SK-N-SH (cell line): ENCODE data around the gene IQGAP2. TPM values are rescaled to one million over a fixed set of nuclear protein-coding genes. Genes with fewer than 3 reads are reported as not detected.

Experiments
- CTCF ChIA-PET: fragments of 300-600, 350-600 bp; formaldehyde crosslinking; extraction: SDS; loops from one replicate; lab custom pipeline; 2021; lab: Yijun Ruan, JAX
- POLR2A ChIA-PET: fragments of 350-600 bp; sonication (Branson Sonifier 250); formaldehyde crosslinking; extraction: SDS; loops from one replicate; lab custom pipeline; 2020; ENCODE audit warnings: antibody characterized with exemption, inconsistent platforms; lab: Yijun Ruan, JAX
- DNase-seq: peaks from one replicate; pipeline ENCODE4 v3.0.0; 2012
- H2AFZ ChIP-seq: fragments of 200-600 bp; sonication (generic); 2 replicates; pipeline ENCODE4 v1.8.1; 2016; ENCODE audit warnings: antibody characterized with exemption, mild to moderate bottlenecking, low read depth
- H3F3A ChIP-seq: fragments of 200-600 bp; sonication (generic); replicated peaks from 2 replicates; pipeline ENCODE3; 2016; ENCODE audit warnings: antibody characterized with exemption, mild to moderate bottlenecking; ENCODE audit not compliant: insufficient read depth
- H3K27ac ChIP-seq, 2 experiments: fragments of 200-500 bp in 1 of 2; fragments of 200-600 bp in 1 of 2; sonication (Bioruptor generic) in 1 of 2; sonication (generic), shearing (Covaris generic) in 1 of 2; 2 replicates each; pipeline versions ENCODE4 v1.5.1 to v1.6.1; 2014 to 2016; ENCODE audit warnings: low read depth in 2 of 2, inconsistent platforms in 1 of 2, low read length in 1 of 2, mild to moderate bottlenecking in 1 of 2, mixed read lengths in 1 of 2
- H3K27me3 ChIP-seq: fragments of 200-600 bp; sonication (generic), shearing (Covaris generic); 2 replicates; pipeline ENCODE4 v1.6.1; 2016; ENCODE audit warnings: mixed run types; ENCODE audit not compliant: insufficient read depth
- H3K36me3 ChIP-seq, 2 experiments: fragments of 200-500 bp in 1 of 2; fragments of 200-600 bp in 1 of 2; sonication (Bioruptor generic) in 1 of 2; sonication (generic) in 1 of 2; replicated peaks in 1 of 2; 2 replicates each; pipeline versions ENCODE3 to v1.5.1; 2014 to 2016; ENCODE audit warnings: low read length in 1 of 2, mild to moderate bottlenecking in 1 of 2; ENCODE audit not compliant: insufficient read depth in 2 of 2, control insufficient read depth in 1 of 2
- H3K4me1 ChIP-seq, 2 experiments: fragments of 200-500 bp in 1 of 2; fragments of 200-600 bp in 1 of 2; sonication (Bioruptor generic) in 1 of 2; sonication (generic), shearing (Covaris generic) in 1 of 2; 2 replicates each; pipeline versions ENCODE4 v1.5.1 to v1.6.1; 2014 to 2016; ENCODE audit warnings: low read depth in 1 of 2, low read length in 1 of 2, mixed run types in 1 of 2; ENCODE audit not compliant: insufficient read depth in 2 of 2, control insufficient read depth in 1 of 2
- H3K4me2 ChIP-seq: fragments of 200-600 bp; sonication (generic), shearing (Covaris generic); 2 replicates; pipeline ENCODE4 v1.6.1; 2017; ENCODE audit warnings: mixed run types
- H3K4me3 ChIP-seq, 2 experiments: fragments of 200-500 bp in 1 of 2; fragments of 200-600 bp in 1 of 2; sonication (Bioruptor generic) in 1 of 2; sonication (generic), shearing (Covaris generic) in 1 of 2; 2 replicates each; pipeline versions ENCODE4 v1.5.1 to v1.8.1; 2014 to 2016; ENCODE audit warnings: low read depth in 2 of 2, inconsistent platforms in 1 of 2, low read length in 1 of 2, mild to moderate bottlenecking in 1 of 2, mixed read lengths in 1 of 2, moderate library complexity in 1 of 2
- H3K79me2 ChIP-seq: fragments of 200-600 bp; sonication (generic); 2 replicates; pipeline ENCODE4 v1.8.1; 2017; ENCODE audit warnings: mild to moderate bottlenecking; ENCODE audit not compliant: insufficient read depth
- H3K9ac ChIP-seq: fragments of 200-600 bp; sonication (generic); 2 replicates; pipeline ENCODE4 v1.6.1; 2017; ENCODE audit warnings: mixed run types
- H3K9me2 ChIP-seq: fragments of 200-600 bp; sonication (generic); 2 replicates; pipeline ENCODE4 v1.6.1; 2017; ENCODE audit warnings: mixed run types
- H3K9me3 ChIP-seq: fragments of 200-600 bp; sonication (generic); 2 replicates; pipeline ENCODE4 v1.6.1; 2017; ENCODE audit warnings: mixed run types, mild to moderate bottlenecking, moderate library complexity
- H4K20me1 ChIP-seq: fragments of 200-600 bp; sonication (generic); 2 replicates; pipeline ENCODE4 v1.6.1; 2017; ENCODE audit warnings: mild to moderate bottlenecking, mixed run types; ENCODE audit not compliant: insufficient read depth
- CHD2 ChIP-seq: fragments of 150-350 bp; IDR thresholded peaks from 2 replicates; pipeline ENCODE4 v1.6.1; 2018; ENCODE audit warnings: low read length; ENCODE audit not compliant: partially characterized antibody
- ELF1 ChIP-seq: IDR thresholded peaks from 2 replicates; pipeline ENCODE4 v1.4.0; 2012
- EP300 ChIP-seq, 2 experiments: IDR thresholded peaks; 2 replicates each; pipeline versions ENCODE4 v1.4.0 to v1.6.1; 2012; ENCODE audit warnings: borderline replicate concordance in 1 of 2, low read depth in 1 of 2, low read length in 1 of 2
- FOXJ3 ChIP-seq: sonication (generic); formaldehyde crosslinking; IDR thresholded peaks from 2 replicates; pipeline ENCODE4 v1.5.1; 2020; ENCODE audit warnings: mild to moderate bottlenecking, missing genetic modification reagents
- GATA2 ChIP-seq: sonication (generic); formaldehyde crosslinking; IDR thresholded peaks from 2 replicates; pipeline ENCODE4 v1.5.0; 2020; ENCODE audit warnings: mild to moderate bottlenecking, missing genetic modification reagents
- IRF3 ChIP-seq: fragments of 150-350 bp; IDR thresholded peaks from 2 replicates; pipeline ENCODE4 v1.6.1; 2016; ENCODE audit warnings: mild to moderate bottlenecking, low read depth, low read length
- NFIC ChIP-seq: IDR thresholded peaks from 2 replicates; pipeline ENCODE4 v1.4.0; 2012; ENCODE audit warnings: borderline replicate concordance
- NRF1 ChIP-seq: IDR thresholded peaks from 2 replicates; pipeline ENCODE4 v1.6.1; 2012; ENCODE audit warnings: low read depth, mild to moderate bottlenecking, low read length
- RCOR1 ChIP-seq: fragments of 150-350 bp; IDR thresholded peaks from 2 replicates; pipeline ENCODE4 v1.6.1; 2017; ENCODE audit warnings: antibody characterized with exemption, low read length
- RXRA ChIP-seq: IDR thresholded peaks from 2 replicates; pipeline ENCODE4 v1.4.0; 2012; ENCODE audit warnings: low read depth, mild to moderate bottlenecking, borderline replicate concordance
- SIN3A ChIP-seq: IDR thresholded peaks from 2 replicates; pipeline ENCODE4 v1.6.1; 2012; ENCODE audit warnings: low read depth, mild to moderate bottlenecking, low read length, moderate library complexity, borderline replicate concordance
- SMC3 ChIP-seq: IDR thresholded peaks from 2 replicates; pipeline ENCODE4 v1.6.1; 2012; ENCODE audit warnings: low read depth, low read length, improper control_type of control experiment
- TAF1 ChIP-seq: IDR thresholded peaks from 2 replicates; pipeline ENCODE4 v1.6.1; 2012; ENCODE audit warnings: low read depth, mild to moderate bottlenecking, low read length, moderate library complexity, borderline replicate concordance
- TCF12 ChIP-seq: IDR thresholded peaks from 2 replicates; pipeline ENCODE4 v1.4.0; 2012
- TEAD4 ChIP-seq: IDR thresholded peaks from 2 replicates; pipeline ENCODE4 v1.4.0; 2012; ENCODE audit warnings: mild to moderate bottlenecking, borderline replicate concordance; ENCODE audit not compliant: insufficient read depth
- YY1 ChIP-seq: IDR thresholded peaks from 2 replicates; pipeline ENCODE4 v1.4.0; 2012; ENCODE audit warnings: low read depth, mild to moderate bottlenecking
- WGBS: methylation state at CpG from one replicate; pipeline ENCODE4 v1.1.6; 2017; ENCODE audit warnings: low lambda C conversion rate; 5-methylcytosine and 5-hydroxymethylcytosine counted together
- polyA plus RNA-seq, 3 experiments: library from polyadenylated mRNA; depleted of rRNA; stranded (reverse); fragments of >200 nt; gene quantifications; 2 replicates each; pipeline ENCODE4 v1.2.3, GENCODE V29; 2012
- TF ChIP-seq, protein P1 (sequence below): IDR thresholded peaks from 2 replicates; pipeline ENCODE4; 2012
- TF ChIP-seq, protein P2 (sequence below): IDR thresholded peaks from 2 replicates; pipeline ENCODE4 v1.4.0; 2012; ENCODE audit warnings: low read depth
- TF ChIP-seq, protein P3 (sequence below): IDR thresholded peaks from 2 replicates; pipeline ENCODE4 v1.6.1; 2012; ENCODE audit warnings: mild to moderate bottlenecking, low read depth, low read length, moderate library complexity

Gene IQGAP2
- polyA plus RNA-seq, 1 of the 3 experiments (the other 2 are of a cell fraction): 2.1 TPM

DNA sequence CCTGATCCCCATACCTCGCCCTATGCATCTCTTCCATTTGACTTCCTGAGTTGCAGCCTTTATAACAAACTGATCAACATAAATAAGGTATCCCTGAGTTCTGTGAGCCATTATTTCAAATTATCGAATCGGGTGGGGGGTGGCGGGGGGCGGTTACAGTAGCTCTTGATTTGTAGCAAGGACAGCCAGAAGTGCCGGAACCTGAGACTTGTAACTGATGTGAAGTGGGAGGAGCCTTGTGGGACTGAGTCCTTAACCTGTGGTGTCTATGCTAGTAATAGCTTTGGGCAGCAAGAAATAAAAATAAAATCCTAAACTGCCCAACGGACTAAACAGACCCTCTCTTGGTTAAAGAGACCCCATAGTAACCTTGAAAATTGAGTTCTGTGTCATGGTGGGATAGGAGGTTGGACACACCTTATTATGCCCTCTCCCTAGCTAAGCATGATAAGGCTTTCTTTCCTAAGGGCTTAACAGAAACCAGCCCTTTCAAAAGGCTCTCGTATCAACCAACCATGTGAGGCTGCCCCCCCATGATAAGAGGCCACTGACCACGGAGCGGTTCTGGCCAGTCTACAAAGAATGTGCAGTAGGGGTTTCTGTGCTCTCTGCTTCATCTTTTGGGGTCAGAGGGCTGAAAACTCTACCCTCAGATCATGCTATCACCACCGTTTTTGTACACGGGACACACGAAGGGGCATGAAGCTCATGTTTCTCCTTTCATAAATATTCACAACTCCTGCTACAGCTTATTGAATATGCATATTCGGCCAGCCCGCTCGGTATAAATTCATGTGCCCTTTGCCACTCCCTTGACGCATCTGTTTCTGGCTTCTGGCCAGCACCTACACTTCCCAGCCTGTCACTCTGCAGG is 39.5 kb upstream of the IQGAP2 start:
- no peak overlapping the region for H3K4me2 ChIP-seq
- no peaks in the 10 kb centered on the region for H3K36me3 ChIP-seq
- no peak for DNase-seq
- TF ChIP-seq ELF1 (no peak), NFIC (no peak), RCOR1 (no peak)
- TF ChIP-seq, protein P1, sequence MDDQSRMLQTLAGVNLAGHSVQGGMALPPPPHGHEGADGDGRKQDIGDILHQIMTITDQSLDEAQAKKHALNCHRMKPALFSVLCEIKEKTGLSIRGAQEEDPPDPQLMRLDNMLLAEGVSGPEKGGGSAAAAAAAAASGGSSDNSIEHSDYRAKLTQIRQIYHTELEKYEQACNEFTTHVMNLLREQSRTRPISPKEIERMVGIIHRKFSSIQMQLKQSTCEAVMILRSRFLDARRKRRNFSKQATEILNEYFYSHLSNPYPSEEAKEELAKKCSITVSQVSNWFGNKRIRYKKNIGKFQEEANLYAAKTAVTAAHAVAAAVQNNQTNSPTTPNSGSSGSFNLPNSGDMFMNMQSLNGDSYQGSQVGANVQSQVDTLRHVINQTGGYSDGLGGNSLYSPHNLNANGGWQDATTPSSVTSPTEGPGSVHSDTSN: no peak
- ChIA-PET POLR2A (no interaction called here), CTCF (no interaction called here)
- no peak overlapping the region for H3K4me3 ChIP-seq
- no peak overlapping the region for H2AFZ ChIP-seq
- H3K9me3 ChIP-seq: no peaks in the 10 kb centered on the region
- H3K4me1 ChIP-seq: no peaks in the 10 kb centered on the region; a peak in 1 of 4 replicates
- no peak overlapping the region for H3K27ac ChIP-seq
- WGBS: 71% methylated on average over 16 of the region's 17 CpGs
- H4K20me1 ChIP-seq: no peaks in the 10 kb centered on the region
- no peaks in the 10 kb centered on the region for H3F3A ChIP-seq
- H3K27me3 ChIP-seq: 0 out of 2 replicates have a peak, but pooled peaks cover 3% of the 10 kb centered on the region
- H3K9ac ChIP-seq: no peak overlapping the region
- no peaks in the 10 kb centered on the region for H3K79me2 ChIP-seq
- no peaks in the 10 kb centered on the region for H3K9me2 ChIP-seq

DNA sequence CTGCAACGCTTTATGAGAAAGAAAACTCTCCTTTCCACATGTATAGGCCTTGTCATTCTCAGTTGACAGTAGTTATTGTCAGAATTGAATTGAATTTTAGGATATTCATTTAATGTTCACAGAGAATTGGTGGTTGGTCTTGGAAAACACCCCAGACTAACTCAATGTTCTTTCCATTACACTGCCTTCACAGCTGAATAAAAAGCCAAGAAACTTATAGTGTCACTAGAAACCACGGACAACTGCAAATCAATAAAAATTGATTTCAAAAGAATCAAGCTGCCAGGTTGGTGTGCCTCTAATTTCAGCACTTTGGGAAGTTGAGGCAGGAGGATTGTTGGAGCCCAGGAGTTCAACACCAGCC is 38.9 kb upstream of the IQGAP2 start:
- H3K79me2 ChIP-seq: no peaks in the 10 kb centered on the region
- H3K9me3 ChIP-seq: no peaks in the 10 kb centered on the region
- H4K20me1 ChIP-seq: no peaks in the 10 kb centered on the region
- 88% methylated on average over 2 of the region's 2 CpGs for WGBS
- H3K9ac ChIP-seq: no peak overlapping the region
- H3K27me3 ChIP-seq: 0 out of 2 replicates have a peak, but pooled peaks cover 3% of the 10 kb centered on the region
- POLR2A ChIA-PET: no interaction called here
- no peak for TF ChIP-seq SIN3A
- no peak for TF ChIP-seq TAF1
- TF ChIP-seq ELF1: no peak
- no peak for TF ChIP-seq RCOR1
- TF ChIP-seq GATA2 (CRISPR knock-in tag): no peak
- TF ChIP-seq YY1: no peak
- TF ChIP-seq, protein P2, sequence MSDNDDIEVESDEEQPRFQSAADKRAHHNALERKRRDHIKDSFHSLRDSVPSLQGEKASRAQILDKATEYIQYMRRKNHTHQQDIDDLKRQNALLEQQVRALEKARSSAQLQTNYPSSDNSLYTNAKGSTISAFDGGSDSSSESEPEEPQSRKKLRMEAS: no peak
- TF ChIP-seq CHD2: no peak
- no peak for TF ChIP-seq TCF12
- TF ChIP-seq SMC3: no peak
- no peak for TF ChIP-seq IRF3
- TF ChIP-seq NRF1: no peak
- no peak for TF ChIP-seq FOXJ3 (CRISPR knock-in tag)
- no peak for TF ChIP-seq RXRA
- no peak for TF ChIP-seq EP300 (IDR thresholded peaks at IDR 0.05; ENCODE audit: borderline replicate concordance in 1 of 2, low read depth in 1 of 2, low read length in 1 of 2)
- TF ChIP-seq, protein P3, sequence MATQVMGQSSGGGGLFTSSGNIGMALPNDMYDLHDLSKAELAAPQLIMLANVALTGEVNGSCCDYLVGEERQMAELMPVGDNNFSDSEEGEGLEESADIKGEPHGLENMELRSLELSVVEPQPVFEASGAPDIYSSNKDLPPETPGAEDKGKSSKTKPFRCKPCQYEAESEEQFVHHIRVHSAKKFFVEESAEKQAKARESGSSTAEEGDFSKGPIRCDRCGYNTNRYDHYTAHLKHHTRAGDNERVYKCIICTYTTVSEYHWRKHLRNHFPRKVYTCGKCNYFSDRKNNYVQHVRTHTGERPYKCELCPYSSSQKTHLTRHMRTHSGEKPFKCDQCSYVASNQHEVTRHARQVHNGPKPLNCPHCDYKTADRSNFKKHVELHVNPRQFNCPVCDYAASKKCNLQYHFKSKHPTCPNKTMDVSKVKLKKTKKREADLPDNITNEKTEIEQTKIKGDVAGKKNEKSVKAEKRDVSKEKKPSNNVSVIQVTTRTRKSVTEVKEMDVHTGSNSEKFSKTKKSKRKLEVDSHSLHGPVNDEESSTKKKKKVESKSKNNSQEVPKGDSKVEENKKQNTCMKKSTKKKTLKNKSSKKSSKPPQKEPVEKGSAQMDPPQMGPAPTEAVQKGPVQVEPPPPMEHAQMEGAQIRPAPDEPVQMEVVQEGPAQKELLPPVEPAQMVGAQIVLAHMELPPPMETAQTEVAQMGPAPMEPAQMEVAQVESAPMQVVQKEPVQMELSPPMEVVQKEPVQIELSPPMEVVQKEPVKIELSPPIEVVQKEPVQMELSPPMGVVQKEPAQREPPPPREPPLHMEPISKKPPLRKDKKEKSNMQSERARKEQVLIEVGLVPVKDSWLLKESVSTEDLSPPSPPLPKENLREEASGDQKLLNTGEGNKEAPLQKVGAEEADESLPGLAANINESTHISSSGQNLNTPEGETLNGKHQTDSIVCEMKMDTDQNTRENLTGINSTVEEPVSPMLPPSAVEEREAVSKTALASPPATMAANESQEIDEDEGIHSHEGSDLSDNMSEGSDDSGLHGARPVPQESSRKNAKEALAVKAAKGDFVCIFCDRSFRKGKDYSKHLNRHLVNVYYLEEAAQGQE: no peak
- no peak for TF ChIP-seq TEAD4
- CTCF ChIA-PET: no interaction called here
- H3K4me3 ChIP-seq: no peak overlapping the region
- H3F3A ChIP-seq: no peaks in the 10 kb centered on the region
- no peak overlapping the region for H3K4me2 ChIP-seq
- no peaks in the 10 kb centered on the region; a peak in 1 of 4 replicates for H3K4me1 ChIP-seq
- no peak for DNase-seq
- no peaks in the 10 kb centered on the region for H3K36me3 ChIP-seq
- no peak overlapping the region for H3K27ac ChIP-seq
- H3K9me2 ChIP-seq: no peaks in the 10 kb centered on the region
- no peak overlapping the region for H2AFZ ChIP-seq
